Upper lobe of left lung (tissue), 4 donors: ENCODE data around the gene SKOR2.

Experiments used
- EP300 ChIP-seq, 4 donors: sonication (generic); formaldehyde crosslinking; IDR thresholded peaks; one replicate each; pipeline ENCODE4 v1.5.1; 2017; ENCODE audit warnings: antibody characterized with exemption in 4 of 4, control low read depth in 2 of 4
- POLR2A ChIP-seq, 4 donors: fragments of 450-650 bp; IDR thresholded peaks; one replicate each; pipeline ENCODE4 v1.5.1; 2016 to 2017; ENCODE audit warnings: antibody characterized with exemption in 4 of 4, mild to moderate bottlenecking in 2 of 4
- POLR2AphosphoS5 ChIP-seq, 2 donors: sonication (generic); formaldehyde crosslinking; IDR thresholded peaks; one replicate each; pipeline ENCODE4 v1.5.1; 2017; ENCODE audit warnings: antibody characterized with exemption in 2 of 2
- TF ChIP-seq, protein P1 (sequence below), 6 experiments: fragments of 450-650 bp in 4 of 6; fragments of 200-600 bp in 2 of 6; sonication (generic) in 2 of 6; IDR thresholded peaks; one replicate each; pipeline ENCODE4 v1.5.1; 2016 to 2019; ENCODE audit warnings: antibody characterized with exemption in 6 of 6

DNA sequence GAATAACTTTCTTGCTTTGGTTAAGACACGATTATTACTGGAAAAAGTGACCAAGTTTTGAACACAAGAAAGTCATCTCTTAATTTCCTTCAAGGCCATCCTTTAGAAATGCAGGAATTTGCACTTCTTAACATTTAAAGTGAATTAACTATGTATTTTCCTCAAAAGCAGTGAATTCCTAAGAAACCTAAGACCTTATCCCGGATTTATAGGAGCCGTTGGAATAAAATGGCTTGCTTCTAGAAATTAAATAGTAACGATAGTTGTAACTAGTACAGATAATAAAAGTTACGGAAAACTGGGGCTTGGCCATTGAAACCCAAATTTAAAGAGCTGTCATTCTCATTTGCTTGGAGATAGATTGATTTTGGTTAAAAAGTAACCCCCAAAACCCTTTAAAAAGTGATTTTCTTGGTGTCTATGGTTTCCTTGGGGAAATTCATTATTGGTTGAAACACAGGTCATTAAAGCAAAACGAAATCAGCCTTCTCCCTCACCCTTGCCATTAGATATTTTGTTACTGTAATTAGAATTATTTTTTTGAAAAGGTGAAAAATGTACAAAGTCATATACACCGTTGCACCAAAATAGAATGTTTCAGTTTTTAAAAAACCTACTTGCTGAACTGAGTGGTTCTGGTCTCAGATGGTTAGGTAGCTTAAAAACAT, 2.0 kb downstream of the SKOR2 start:
- TF ChIP-seq, protein P1, sequence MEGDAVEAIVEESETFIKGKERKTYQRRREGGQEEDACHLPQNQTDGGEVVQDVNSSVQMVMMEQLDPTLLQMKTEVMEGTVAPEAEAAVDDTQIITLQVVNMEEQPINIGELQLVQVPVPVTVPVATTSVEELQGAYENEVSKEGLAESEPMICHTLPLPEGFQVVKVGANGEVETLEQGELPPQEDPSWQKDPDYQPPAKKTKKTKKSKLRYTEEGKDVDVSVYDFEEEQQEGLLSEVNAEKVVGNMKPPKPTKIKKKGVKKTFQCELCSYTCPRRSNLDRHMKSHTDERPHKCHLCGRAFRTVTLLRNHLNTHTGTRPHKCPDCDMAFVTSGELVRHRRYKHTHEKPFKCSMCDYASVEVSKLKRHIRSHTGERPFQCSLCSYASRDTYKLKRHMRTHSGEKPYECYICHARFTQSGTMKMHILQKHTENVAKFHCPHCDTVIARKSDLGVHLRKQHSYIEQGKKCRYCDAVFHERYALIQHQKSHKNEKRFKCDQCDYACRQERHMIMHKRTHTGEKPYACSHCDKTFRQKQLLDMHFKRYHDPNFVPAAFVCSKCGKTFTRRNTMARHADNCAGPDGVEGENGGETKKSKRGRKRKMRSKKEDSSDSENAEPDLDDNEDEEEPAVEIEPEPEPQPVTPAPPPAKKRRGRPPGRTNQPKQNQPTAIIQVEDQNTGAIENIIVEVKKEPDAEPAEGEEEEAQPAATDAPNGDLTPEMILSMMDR (IDR thresholded peaks at IDR 0.05), result no peak
- TF ChIP-seq POLR2AphosphoS5 (IDR thresholded peaks at IDR 0.05), result no peak
- no peak for TF ChIP-seq POLR2A (IDR thresholded peaks at IDR 0.05)
- TF ChIP-seq EP300 (IDR thresholded peaks at IDR 0.05), result no peak
